HG03442 (cell line): Measurements from ENCODE around the gene C1QTNF4.
"Not testable (repeated sequence)": the region's sequence is repeated elsewhere in the genome, so short reads cannot be mapped to it uniquely, and the experiment has no call there.

Source experiments
- ATAC-seq: cut with Tn5 transposase; IDR thresholded peaks from one replicate; pipeline ENCODE4 v1.9.1; 2021; ENCODE audit warnings: mild to moderate bottlenecking, moderate library complexity; ENCODE audit not compliant: unreplicated experiment

Gene C1QTNF4

DNA sequence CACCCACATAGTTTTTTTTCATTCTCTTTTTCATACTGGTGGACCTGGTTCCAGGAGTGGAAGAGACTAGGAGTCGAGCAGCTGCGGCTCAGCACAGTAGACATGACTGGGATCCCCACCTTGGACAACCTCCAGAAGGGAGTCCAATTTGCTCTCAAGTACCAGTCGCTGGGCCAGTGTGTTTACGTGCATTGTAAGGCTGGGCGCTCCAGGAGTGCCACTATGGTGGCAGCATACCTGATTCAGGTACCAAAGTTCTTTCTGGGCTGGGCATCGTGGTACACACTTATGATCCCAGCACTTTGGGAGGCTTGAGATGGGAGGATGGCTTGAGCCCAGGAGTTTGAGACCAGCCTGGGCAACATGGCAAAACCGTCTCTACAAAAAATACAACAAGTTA, 24.6 kb downstream of the C1QTNF4 start:
- ATAC-seq: no peak

DNA sequence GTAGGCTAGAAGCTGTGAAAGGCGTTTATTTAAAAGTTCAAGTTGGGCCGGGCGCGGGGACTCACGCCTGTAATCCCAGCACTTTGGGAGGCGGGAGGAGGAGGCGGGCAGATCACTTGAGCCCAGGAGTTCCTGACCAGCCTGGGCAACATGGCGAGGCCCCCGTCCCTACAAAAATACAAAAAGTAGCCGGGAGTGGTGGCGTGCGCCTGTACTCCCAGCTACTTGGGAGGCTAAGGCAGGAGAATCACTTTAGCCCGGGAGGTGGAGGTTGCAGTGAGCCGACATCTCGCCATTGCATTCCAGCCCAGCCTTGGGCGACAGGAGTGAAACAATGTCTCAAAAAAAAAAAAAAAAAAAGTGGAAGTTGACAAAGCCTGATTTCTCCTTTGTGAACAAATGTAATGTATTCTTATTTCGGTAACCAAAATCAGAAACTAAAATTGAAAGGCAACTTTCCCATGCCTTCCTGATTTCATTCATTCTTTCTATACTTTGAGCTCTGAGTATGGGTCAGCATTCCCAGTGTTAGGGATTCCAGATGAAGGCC, 28.0 kb downstream of the C1QTNF4 start:
- ATAC-seq: no peak

DNA sequence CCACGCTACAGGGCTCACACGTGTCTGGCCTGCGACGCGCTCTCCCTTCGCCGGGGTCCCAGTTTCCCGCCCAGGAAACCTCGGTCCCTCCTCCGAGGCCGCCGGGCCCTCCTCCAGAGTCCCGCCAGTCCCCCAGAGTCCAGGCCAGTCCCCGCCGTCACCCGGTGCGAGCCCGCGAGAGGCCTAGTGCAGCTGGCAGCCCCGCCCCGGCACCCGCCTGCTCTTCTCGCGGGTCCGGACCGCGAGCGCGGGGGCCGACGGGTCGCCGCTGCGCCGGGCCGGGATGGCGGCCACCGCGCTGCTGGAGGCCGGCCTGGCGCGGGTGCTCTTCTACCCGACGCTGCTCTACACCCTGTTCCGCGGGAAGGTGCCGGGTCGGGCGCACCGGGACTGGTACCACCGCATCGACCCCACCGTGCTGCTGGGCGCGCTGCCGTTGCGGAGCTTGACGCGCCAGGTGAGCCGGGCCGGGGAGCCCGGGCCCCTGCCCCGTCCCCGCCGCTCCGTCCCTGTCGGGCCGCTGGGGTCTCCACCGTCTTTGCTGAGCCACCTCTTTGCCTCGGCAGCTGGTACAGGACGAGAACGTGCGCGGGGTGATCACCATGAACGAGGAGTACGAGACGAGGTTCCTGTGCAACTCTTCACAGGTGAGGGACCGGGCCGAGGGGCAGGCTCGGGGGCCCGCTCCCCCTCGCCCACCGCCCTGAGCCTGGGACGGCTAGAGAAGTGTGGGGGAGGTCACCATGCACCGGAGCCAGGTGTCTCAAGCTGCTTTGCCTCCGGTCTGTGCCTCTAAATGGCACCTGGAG, 28.7 kb downstream of the C1QTNF4 start, which contains the start of gene PTPMT1:
Gene PTPMT1, plus strand, starts transcription at position 260 of the 809 bp plus-strand sequence. Its CDS starts 24 bp downstream, at position 284.
- peak; percentile 82 for ATAC-seq

DNA sequence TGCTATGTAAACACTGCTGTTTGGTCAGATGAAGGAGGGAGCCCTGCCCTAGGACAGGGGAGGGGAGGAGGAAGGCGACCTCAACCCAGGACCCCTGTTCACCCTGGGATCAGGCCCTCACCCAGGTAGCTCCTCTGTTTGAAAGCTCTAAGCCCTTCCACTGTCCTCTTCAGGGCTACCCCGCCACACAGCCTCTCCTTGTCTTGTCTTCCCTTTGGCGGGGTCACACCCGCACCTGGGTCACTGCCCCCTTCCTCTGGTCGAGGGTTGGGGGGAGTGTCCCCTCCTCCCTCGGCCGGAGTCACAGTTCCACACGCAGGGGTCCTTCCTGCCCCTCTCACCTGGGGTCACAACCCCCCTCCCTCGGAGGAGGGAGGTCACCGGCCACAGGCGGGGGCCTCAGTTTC, 29.3 kb downstream of the C1QTNF4 start:
- ATAC-seq: no peak

DNA sequence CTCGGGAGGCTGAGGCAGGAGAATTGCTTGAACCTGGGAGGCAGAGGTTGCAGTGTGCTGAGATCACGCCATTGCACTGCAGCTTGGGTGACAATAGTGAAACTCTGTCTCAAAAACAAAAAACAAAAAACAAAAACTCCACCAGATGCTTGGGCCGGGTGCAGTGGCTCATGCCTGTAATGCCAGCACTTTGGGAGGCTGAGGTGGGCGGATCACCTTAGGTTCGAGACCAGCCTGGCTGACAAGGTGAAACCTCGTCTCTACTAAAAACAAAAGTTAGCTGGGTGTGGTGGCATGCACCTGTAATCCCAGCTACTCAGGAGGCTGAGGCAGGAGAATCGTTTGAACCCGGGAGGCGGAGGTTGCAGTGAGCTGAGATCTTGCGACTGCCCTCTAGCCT, 29.8 kb downstream of the C1QTNF4 start:
- ATAC-seq: not testable (repeated sequence)

DNA sequence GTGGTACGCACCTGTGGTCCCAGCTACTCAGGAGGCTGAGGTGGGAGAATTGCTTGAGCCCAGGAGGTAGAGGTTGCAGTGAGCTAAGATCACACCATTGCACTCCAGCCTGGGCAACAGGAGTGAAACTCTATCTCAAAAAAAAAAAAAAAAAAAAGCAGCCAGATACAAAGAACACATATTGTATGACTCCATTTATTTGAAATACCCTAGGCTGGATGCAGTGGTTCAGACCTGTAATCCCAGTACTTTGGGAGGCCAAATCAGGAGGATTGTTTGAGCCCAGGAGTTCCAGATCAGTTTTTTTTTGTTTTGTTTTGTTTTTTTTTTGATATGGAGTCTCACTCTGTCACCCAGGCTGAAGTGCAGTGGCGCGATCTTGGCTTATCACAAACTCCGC, 31.8 kb downstream of the C1QTNF4 start:
- ATAC-seq: not testable (repeated sequence)

DNA sequence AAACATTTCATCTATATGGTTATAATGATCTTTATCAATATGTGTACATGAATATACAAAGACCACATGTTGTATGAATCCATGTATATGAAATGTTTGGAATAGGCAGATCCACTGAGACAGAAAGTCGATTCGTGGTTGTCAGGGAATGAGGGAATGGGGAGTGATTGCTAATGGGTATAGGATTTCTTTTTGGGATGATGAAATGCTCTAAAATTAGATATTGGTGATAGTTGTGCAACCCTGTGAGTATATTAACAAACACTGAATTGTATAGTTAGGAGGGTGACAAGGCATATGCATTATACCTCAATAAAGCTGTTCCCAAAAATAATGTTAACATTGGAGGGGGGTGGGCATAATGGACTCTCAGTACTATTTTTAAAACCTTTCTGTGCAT, 33.8 kb downstream of the C1QTNF4 start:
- ATAC-seq: no peak

DNA sequence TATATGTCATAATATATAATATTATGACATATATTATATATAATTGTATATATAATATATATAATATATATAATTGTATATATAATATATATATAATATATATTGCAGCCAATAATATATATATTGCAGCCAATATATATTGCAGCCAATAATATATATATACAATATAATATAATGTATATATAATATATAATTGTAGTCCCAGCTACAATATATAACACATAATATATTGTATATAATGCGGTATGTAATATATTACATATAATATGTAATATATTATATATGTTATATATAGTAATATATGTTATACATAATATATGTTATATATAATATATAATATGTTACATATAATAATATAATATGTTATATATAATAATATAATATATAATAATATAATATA, 35.5 kb downstream of the C1QTNF4 start:
- no peak for ATAC-seq

DNA sequence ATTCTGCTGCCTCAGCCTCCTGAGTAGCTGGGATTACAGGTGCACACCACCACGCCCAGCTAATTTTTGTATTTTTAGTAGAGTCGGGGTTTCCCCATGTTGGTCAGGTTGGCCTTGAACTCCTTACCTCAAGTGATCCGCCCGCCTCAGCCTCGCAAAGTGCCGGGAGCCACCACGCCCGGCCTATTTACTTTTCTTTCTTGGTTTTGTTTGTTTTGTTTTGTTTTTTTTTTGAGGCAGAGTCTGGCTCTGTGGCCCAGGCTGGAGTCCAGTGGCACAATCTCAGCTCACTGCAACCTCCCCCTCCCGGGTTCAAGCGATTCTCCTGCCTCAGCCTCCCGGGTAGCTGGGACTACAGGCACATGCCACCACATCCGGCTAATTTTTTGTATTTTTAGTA, 37.2 kb downstream of the C1QTNF4 start:
- ATAC-seq: not testable (repeated sequence)

DNA sequence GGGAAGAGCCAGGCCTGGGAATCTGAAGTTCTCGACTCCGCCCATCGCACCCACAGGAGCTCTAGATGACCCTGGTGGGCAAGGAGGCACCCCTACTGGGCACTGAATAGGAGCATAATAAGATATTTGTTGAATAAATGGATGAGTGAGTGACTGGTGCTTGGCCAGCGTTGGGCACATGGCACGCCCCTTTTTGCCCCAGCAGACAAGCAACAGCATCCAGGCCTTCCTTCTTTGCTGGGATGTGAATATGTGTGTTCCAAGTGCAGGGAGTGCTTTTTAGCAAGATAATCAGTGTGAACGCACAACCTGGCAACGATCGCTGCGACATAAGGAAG, 40.8 kb downstream of the C1QTNF4 start:
- ATAC-seq: peak; percentile 27

DNA sequence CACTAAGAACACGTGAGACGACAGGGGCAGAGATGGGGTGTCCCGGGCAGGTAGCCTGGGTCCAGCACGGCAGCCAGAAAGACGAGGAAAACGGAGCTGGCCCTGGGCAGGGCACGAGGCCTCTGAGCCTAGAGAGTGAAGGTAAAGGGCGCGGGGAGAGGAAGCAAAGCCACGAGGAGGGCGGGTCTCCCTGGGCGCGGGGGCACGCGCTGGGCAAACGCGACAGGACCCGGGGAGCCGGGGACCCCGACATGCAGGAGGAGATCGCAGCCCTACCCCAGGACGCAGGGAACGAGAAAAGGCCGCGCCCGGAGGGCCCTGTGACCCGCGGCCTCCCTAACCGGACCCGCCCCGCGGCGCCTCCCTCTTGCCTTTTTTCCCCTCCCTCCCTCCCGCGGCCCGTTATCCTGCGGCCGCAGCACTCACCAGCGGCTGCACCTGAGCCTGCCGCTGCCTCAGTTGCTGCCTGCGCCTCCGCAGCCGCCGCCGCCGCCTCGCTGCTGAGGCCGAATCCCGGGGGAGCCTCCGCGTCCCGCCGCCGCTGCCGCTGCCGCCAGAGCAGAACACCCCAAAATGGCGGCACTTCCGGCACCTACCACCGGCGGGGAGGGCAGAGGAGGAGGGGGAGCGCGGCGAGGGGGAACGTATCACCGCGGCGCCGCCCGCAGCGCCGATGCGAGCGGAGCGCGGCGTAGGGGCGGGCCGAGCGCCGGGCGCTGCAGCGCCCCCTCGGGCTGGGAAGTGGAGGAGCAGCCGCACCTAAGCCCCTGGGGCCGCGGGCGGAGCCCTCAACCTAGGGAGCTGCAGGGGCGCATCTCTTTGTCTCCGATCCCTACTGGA, 41.4 kb downstream of the C1QTNF4 start, which contains the start of gene CELF1:
Gene CELF1, minus strand, starts transcription at position 567 of the 840 bp plus-strand sequence. CDS start 53,609 bp downstream, outside the sequence.
- peak; percentile 91 for ATAC-seq

DNA sequence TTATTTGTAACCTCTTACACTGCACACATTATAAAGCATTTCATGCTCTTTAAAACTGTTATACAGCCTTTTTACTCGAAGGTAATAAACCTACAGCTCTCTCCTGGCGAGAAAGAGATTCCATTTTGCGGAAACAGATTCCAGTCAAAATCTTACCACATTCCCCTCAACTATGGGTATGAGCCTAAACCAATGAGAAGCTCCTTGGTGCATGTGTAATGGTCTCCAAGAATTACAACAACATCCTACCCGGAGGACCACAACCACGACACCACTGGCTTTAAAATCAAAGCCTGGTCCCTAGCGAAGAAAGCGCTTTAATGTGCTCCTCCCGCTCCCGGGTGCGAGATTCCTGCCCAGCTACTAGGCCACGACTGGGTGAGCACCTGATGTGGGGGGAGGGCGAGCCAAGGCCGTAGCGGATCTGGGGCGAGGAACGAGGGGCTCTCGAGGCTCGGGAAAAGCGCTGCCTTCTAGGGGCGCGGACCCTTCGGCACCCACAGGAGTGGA, 42.1 kb downstream of the C1QTNF4 start:
- peak; percentile 6 for ATAC-seq

DNA sequence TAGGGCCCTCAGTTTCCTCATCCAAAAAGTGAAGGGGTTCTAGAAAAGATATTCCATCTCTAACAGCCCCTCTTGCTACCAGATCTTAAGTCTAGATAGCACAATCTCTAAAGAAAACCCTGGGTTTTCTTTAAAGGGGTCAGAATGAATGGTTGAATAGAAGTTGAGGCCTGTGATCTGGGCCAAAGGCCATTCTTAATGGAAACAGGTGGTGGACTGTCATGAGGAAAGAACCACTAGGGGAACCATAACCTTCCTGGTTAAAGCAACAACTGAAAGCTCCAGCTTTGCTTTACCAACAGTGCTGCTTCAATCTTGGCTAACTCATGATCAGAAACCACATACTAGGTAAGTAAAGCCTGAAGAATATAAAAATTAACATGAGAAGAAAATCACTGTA, 43.1 kb downstream of the C1QTNF4 start:
- no peak for ATAC-seq

DNA sequence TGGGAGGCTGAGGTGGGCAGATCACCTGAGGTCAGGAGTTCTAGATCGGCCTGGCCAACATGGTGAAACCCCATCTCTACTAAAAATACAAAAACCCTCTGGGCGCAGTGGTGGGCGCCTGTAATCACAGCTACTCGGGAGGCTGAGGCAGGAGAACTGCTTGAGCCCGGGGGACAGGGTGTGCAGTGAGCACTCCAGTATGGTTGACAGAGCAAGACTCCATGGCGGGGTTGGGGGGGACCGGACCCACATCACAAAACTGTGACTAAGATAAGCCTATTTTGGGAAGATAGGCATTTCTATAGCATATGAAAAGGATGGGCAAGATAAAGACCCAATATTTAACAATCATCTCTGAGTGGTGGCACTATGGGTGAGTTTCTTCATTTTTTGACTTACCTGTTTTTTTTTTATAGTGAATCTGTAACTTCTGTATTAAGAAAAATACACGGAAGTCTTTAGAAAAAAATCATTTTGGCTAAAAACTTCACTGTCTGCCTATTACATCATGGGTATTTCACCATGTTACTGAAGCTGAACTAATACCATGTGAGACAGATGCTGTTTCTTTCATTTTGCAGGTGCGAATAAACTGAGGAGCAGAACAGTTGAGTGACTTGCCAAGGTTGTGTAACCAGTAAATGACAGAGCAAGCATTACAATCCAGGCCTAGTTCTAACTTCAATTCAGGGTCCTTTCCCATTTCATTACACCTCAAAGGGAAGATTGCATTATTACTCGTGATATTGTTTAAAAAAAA, 43.7 kb downstream of the C1QTNF4 start:
- ATAC-seq: no peak

DNA sequence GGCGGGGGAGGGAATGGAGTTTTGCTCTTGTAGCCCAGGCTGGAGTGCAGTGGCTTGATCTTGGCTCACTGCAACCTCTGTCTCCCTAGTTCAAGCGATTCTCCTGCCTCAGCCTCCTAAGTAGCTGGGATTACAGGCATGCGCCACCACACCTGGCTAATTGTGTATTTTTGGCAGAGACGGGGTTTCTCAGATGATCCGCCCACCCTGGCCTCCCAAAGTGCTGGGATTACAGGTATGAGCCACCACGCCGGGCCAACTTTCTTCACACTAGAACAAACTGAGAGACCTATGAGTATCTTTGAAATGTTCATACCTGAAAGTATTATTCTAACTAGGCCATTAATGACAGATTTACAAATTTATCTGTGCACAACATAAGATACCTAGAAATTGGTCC, 47.9 kb downstream of the C1QTNF4 start:
- not testable (repeated sequence) for ATAC-seq

DNA sequence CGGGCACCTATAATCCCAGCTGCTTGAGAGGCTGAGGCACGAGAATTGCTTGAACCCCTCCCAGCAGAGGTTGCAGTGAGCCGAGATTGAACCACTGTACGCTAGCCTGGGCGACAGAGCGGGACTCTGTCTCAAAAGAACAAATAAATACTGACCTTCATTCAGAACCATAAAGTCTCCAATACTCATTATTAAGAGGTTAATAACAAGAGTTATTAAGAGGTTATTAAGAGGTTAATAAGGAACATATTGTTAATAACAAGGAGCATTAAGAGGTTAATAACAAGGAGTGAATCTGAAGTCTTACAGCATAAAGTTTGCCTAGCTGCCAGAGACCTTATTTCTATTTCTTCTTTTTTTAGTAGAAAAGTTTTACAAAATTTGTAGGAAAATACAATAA, 48.9 kb downstream of the C1QTNF4 start:
- no peak for ATAC-seq

DNA sequence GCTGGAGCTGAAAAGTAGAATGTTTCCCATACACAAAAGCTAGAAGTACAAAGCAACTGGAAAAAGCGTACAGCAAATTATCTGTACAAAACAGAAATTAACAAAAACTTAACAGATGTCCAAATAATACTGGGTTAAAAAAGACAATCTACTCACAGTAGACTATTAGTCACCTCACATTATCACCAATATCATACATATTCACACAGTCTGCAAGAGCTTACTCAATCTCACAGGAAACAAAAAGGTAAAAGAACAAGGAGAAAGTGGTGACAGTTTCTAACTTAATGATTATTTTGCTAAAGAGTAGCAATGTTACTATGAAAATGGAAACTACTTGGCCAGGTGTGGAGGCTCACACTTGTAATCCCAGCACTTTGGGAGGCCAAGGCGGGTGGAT, 53.1 kb downstream of the C1QTNF4 start:
- ATAC-seq: no peak

DNA sequence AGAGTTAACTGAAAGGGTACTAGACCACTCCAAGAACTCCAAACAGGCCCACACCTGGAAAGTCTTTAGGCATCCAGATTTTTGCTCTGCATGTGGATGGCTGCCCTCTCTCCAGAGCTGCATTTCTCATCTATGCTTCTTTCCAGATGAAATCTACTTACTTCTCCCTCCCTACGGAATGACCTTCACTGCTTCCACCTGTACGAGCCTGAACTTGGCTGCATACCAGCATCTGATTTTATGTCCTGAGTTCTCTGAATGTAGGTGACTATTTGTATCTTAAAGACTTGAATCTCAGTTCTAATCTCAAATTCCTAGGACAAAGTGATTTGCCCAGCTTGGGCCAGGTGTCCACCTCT, 54.6 kb downstream of the C1QTNF4 start:
- ATAC-seq: no peak
